ENCODE measurements around the gene ARHGDIA.

The ARHGDIA gene

GRCh38 chr17:81884968-81885367 lies 13.8 kb upstream of the ARHGDIA start:
- Histone ChIP-seq H3K27me3 (ENCODE audit: control insufficient read depth, insufficient read depth, low read length) (no peaks in the 10 kb centered on the region), H3K9me3 (ENCODE audit: control insufficient read depth, low read length) (no peaks in the 10 kb centered on the region), H3K79me2 (peaks cover 3% of the 10 kb centered on the region), H3K4me3 (ENCODE audit: low read depth, low read length) (no peak overlapping the region), H2AFZ (no peak overlapping the region), H3K4me1 (peaks cover 2% of the 10 kb centered on the region), H3K27ac (no peak overlapping the region), H3K36me3 (ENCODE audit: control insufficient read depth, insufficient read depth, low read length) (no peaks in the 10 kb centered on the region), H3K4me2 (ENCODE audit: low read length) (no peak overlapping the region), H3K9ac (no peak overlapping the region)
- TF ChIP-seq, protein P1, sequence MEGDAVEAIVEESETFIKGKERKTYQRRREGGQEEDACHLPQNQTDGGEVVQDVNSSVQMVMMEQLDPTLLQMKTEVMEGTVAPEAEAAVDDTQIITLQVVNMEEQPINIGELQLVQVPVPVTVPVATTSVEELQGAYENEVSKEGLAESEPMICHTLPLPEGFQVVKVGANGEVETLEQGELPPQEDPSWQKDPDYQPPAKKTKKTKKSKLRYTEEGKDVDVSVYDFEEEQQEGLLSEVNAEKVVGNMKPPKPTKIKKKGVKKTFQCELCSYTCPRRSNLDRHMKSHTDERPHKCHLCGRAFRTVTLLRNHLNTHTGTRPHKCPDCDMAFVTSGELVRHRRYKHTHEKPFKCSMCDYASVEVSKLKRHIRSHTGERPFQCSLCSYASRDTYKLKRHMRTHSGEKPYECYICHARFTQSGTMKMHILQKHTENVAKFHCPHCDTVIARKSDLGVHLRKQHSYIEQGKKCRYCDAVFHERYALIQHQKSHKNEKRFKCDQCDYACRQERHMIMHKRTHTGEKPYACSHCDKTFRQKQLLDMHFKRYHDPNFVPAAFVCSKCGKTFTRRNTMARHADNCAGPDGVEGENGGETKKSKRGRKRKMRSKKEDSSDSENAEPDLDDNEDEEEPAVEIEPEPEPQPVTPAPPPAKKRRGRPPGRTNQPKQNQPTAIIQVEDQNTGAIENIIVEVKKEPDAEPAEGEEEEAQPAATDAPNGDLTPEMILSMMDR (IDR thresholded peaks at IDR 0.05), result no peak

GRCh38 chr17:81884520-81884919 lies 13.4 kb upstream of the ARHGDIA start:
- H3K27ac ChIP-seq, result no peak overlapping the region
- no peak overlapping the region for H3K4me2 ChIP-seq (ENCODE audit: low read length)
- H3K9me3 ChIP-seq (ENCODE audit: control insufficient read depth, low read length), result no peaks in the 10 kb centered on the region
- H3K4me3 ChIP-seq (ENCODE audit: low read depth, low read length), result no peak overlapping the region
- no peaks in the 10 kb centered on the region for H3K79me2 ChIP-seq
- H3K36me3 ChIP-seq (ENCODE audit: control insufficient read depth, insufficient read depth, low read length), result no peaks in the 10 kb centered on the region
- H2AFZ ChIP-seq, result no peak overlapping the region
- H3K4me1 ChIP-seq, result no peaks in the 10 kb centered on the region
- H3K27me3 ChIP-seq (ENCODE audit: control insufficient read depth, insufficient read depth, low read length), result no peaks in the 10 kb centered on the region
- H3K9ac ChIP-seq, result no peak overlapping the region
- TF ChIP-seq, protein P1 (IDR thresholded peaks at IDR 0.05), result no peak

DNA sequence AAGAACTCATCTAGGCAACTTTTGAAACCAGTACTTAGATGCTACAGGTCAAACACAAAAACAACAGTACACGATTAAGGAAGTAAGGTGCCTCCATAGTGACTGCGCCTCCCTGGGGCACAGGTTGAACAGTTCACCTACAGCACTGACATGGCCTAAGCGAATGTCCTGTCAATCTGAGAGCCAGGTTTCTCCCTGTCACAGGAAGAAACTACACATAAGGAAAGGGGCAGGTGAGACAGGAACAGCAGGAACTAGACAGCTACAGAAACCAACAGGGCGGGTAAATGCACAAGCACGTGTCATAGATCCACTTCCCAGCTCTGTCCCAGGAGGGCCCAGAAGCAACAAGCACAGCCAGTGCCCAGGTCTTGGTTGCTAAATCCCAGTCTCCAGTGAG lies 8.0 kb upstream of the ARHGDIA start:
- no peaks in the 10 kb centered on the region for H3K27me3 ChIP-seq (ENCODE audit: control insufficient read depth, insufficient read depth, low read length)
- no peaks in the 10 kb centered on the region for H3K9me3 ChIP-seq (ENCODE audit: control insufficient read depth, low read length)
- no peak overlapping the region for H3K4me3 ChIP-seq (ENCODE audit: low read depth, low read length)
- no peaks in the 10 kb centered on the region for H3K79me2 ChIP-seq
- no peak overlapping the region for H3K9ac ChIP-seq
- H3K36me3 ChIP-seq (ENCODE audit: control insufficient read depth, insufficient read depth, low read length), result no peaks in the 10 kb centered on the region
- H2AFZ ChIP-seq, result no peak overlapping the region
- TF ChIP-seq, protein P1 (IDR thresholded peaks at IDR 0.05), result no peak
- no peak overlapping the region for H3K4me2 ChIP-seq (ENCODE audit: low read length)
- no peak overlapping the region for H3K27ac ChIP-seq
- no peaks in the 10 kb centered on the region for H3K4me1 ChIP-seq

GRCh38 chr17:81878294-81878693 lies 7.2 kb upstream of the ARHGDIA start:
- Histone ChIP-seq H3K27me3 (ENCODE audit: control insufficient read depth, insufficient read depth, low read length) (no peaks in the 10 kb centered on the region), H3K9me3 (ENCODE audit: control insufficient read depth, low read length) (no peaks in the 10 kb centered on the region), H3K36me3 (ENCODE audit: control insufficient read depth, insufficient read depth, low read length) (no peaks in the 10 kb centered on the region), H3K4me1 (no peaks in the 10 kb centered on the region), H3K9ac (no peak overlapping the region), H3K27ac (no peak overlapping the region), H2AFZ (no peak overlapping the region), H3K4me2 (ENCODE audit: low read length) (no peak overlapping the region), H3K4me3 (ENCODE audit: low read depth, low read length) (no peak overlapping the region), H3K79me2 (no peaks in the 10 kb centered on the region)
- TF ChIP-seq, protein P1 (IDR thresholded peaks at IDR 0.05), result no peak

DNA sequence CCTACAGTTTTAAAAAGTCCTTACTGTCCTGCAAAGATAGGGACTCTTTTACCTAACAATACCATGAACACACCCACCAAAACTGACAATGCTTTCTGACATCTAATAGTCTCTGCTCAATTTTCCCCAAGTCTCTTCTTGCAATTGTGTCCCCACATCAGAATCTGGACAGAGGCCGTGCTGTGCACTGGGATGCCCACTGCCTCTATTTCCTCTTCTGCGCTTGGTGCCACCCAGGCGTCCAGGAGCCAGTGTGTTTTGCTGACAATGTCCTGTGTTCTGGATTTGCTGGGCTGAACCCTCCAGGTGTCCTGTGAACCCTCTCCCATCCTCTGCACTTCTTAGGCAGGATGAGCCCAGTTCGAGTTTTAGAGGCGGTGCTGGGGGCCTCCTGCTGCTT lies 6.4 kb upstream of the ARHGDIA start:
- no peak overlapping the region for H3K27ac ChIP-seq
- no peaks in the 10 kb centered on the region for H3K9me3 ChIP-seq (ENCODE audit: control insufficient read depth, low read length)
- H3K27me3 ChIP-seq (ENCODE audit: control insufficient read depth, insufficient read depth, low read length), result no peaks in the 10 kb centered on the region
- H3K4me2 ChIP-seq (ENCODE audit: low read length), result no peak overlapping the region
- H3K79me2 ChIP-seq, result no peaks in the 10 kb centered on the region
- no peaks in the 10 kb centered on the region for H3K36me3 ChIP-seq (ENCODE audit: control insufficient read depth, insufficient read depth, low read length)
- H3K9ac ChIP-seq, result no peak overlapping the region
- no peak overlapping the region for H3K4me3 ChIP-seq (ENCODE audit: low read depth, low read length)
- TF ChIP-seq, protein P1 (IDR thresholded peaks at IDR 0.05), result no peak
- H3K4me1 ChIP-seq, result peaks cover under 1% of the 10 kb centered on the region
- no peak overlapping the region for H2AFZ ChIP-seq

Measured in parathyroid adenoma (tissue), 2 donors.